Pancreas (tissue), 10 donors: ENCODE measurements around the gene SLC10A7. TPM values are rescaled to one million over a fixed set of nuclear protein-coding genes. Genes with fewer than 3 reads are reported as not detected.

Source experiments
- ATAC-seq, 4 donors: fragments of 200-7000 bp; cut with Tn5 transposase; one replicate each; pipeline versions ENCODE4 v1.8.0 to v1.9.1; 2020; ENCODE audit warnings: mild to moderate bottlenecking in 4 of 4, moderate library complexity in 4 of 4
- DNase-seq, 6 donors: peaks; one replicate each; pipeline ENCODE4 v3.0.0-alpha.2; 2020
- FAIRE-seq: peaks from 2 replicates; lab custom pipeline; 2012; peaks lifted over from hg19 to GRCh38; lab: Jason Lieb, UNC
- H3K27ac ChIP-seq, 4 donors: fragments of 200-600 bp; sonication (generic); 1 replicate in 3 of 4; 2 replicates in 1 of 4; pipeline versions ENCODE4 v1.5.0 to v1.8.0; 2020
- H3K27me3 ChIP-seq, 4 donors: fragments of 200-600 bp; one replicate each; pipeline ENCODE4 v1.8.0; 2021
- H3K36me3 ChIP-seq, 3 donors: fragments of 200-600 bp; sonication (generic) in 1 of 3; one replicate each; pipeline versions ENCODE4 v1.5.0 to v1.8.0; 2020 to 2021
- H3K4me1 ChIP-seq, 3 donors: fragments of 200-600 bp; one replicate each; pipeline ENCODE4 v1.8.0; 2021
- H3K4me3 ChIP-seq, 4 donors: fragments of 200-600 bp; sonication (generic) in 2 of 4; one replicate each; pipeline versions ENCODE4 v1.5.0 to v1.8.0; 2020 to 2021
- H3K9me3 ChIP-seq, 4 donors: fragments of 200-600 bp; one replicate each; pipeline ENCODE4 v1.8.0; 2021
- WGBS, 2 donors: extraction: QIAGEN DNeasy Blood & Tissue Kit; methylation state at CpG; one replicate each; pipeline ENCODE4 v1.1.7; 2013; 5-methylcytosine and 5-hydroxymethylcytosine counted together
- intact Hi-C, 3 donors: fragments of 100-400 bp; cut with DNase I; formaldehyde crosslinking; loops; one replicate each; pipeline versions ENCODE4 v1.11.1 to v1.14.2; 2022
- polyA plus RNA-seq, 2 donors: library from polyadenylated mRNA; stranded (reverse); fragments of 200-250 nt; gene quantifications; one replicate each; pipeline ENCODE4 v1.2.3, GENCODE V29; 2013
- total RNA-seq, 6 donors: library from RNA; stranded (reverse); fragmentation: NEBNext Ultra II Directional in 4 of 6; extraction: Animal tissue kit (Norgen Biotek cat#: 25700) in 4 of 6; gene quantifications; one replicate each; pipeline versions ENCODE4 v1.2.1 to v1.2.4, GENCODE V29; 2021 to 2023
- TF ChIP-seq, protein P1 (sequence below), 4 donors: fragments of 200-600 bp; sonication (generic) in 3 of 4; IDR thresholded peaks; one replicate each; pipeline versions ENCODE4 v1.5.0 to v1.8.0; 2021; ENCODE audit warnings: antibody characterized with exemption in 4 of 4
- donor health status: healthy with polysubstance abuse.
- donor health status: DM: no; HTN: no; CAD: no; lungs with moderate emphysema.
- donor health status: DM: no; HTN: no; CAD: no.
- donor health status: control.
- donor health status: control.
- donor health status: Bipolar disorder and iron deficiency.
- donor health status: DM: yes; HTN: yes; CAD: no.
- donor health status: DM: no; HTN: no; CAD: no.
- donor health status: DM: no; HTN: no; CAD: no.
- donor health status: DM: yes; HTN: yes; CAD: no.

The SLC10A7 gene
- total and polyA plus RNA-seq, 8 donors, result 2.1 to 11.1 (median 6.9) TPM

- H3K36me3 ChIP-seq, result no peaks in the 10 kb centered on the region
- TF ChIP-seq, protein P1, sequence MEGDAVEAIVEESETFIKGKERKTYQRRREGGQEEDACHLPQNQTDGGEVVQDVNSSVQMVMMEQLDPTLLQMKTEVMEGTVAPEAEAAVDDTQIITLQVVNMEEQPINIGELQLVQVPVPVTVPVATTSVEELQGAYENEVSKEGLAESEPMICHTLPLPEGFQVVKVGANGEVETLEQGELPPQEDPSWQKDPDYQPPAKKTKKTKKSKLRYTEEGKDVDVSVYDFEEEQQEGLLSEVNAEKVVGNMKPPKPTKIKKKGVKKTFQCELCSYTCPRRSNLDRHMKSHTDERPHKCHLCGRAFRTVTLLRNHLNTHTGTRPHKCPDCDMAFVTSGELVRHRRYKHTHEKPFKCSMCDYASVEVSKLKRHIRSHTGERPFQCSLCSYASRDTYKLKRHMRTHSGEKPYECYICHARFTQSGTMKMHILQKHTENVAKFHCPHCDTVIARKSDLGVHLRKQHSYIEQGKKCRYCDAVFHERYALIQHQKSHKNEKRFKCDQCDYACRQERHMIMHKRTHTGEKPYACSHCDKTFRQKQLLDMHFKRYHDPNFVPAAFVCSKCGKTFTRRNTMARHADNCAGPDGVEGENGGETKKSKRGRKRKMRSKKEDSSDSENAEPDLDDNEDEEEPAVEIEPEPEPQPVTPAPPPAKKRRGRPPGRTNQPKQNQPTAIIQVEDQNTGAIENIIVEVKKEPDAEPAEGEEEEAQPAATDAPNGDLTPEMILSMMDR (IDR thresholded peaks at IDR 0.05), result no peak
- H3K4me1 ChIP-seq, result no peaks in the 10 kb centered on the region
- no peak for ATAC-seq
- H3K4me3 ChIP-seq, result no peak overlapping the region
- no peak for FAIRE-seq
- no peak overlapping the region for H3K27ac ChIP-seq
- intact Hi-C loops, result no loop called here
- DNase-seq, result no peak
- H3K9me3 ChIP-seq, result no peaks in the 10 kb centered on the region
- H3K27me3 ChIP-seq, result no peaks in the 10 kb centered on the region
Observed at GRCh38 chr4:146349306-146349705, 172.4 kb downstream of the SLC10A7 start.

DNA sequence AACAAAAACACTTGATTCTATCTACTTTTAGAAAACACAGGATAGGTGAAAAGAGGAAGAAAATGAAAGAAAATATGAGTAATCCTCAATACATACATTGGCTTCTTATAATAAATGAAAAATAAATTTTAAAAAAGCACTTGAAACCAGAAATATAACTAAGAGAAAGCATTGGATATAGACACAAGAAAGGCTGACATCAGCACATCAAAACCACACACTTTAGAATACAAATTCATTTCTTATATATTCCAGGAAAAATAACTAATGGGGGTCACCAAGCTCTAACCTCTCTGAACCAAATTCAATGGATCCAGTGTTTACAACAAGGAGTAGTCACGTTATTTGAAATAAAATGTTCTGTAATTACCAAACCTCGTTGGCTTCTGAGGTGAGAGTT is 173.9 kb downstream of the SLC10A7 start:
- no peak overlapping the region for H3K4me3 ChIP-seq
- no peaks in the 10 kb centered on the region for H3K27me3 ChIP-seq
- intact Hi-C loops, result no loop called here
- DNase-seq (no peak), ATAC-seq (no peak), FAIRE-seq (no peak)
- no peaks in the 10 kb centered on the region for H3K36me3 ChIP-seq
- TF ChIP-seq, protein P1 (IDR thresholded peaks at IDR 0.05), result no peak
- no peaks in the 10 kb centered on the region for H3K4me1 ChIP-seq
- WGBS, 2 donors, result 57 to 69% methylated on average over 2 of the region's 2 CpGs
- no peak overlapping the region for H3K27ac ChIP-seq
- no peaks in the 10 kb centered on the region for H3K9me3 ChIP-seq

- Histone ChIP-seq H3K27ac (no peak overlapping the region), H3K36me3 (no peaks in the 10 kb centered on the region), H3K4me3 (no peak overlapping the region), H3K9me3 (no peaks in the 10 kb centered on the region), H3K4me1 (no peaks in the 10 kb centered on the region), H3K27me3 (no peaks in the 10 kb centered on the region)
- FAIRE-seq (no peak), ATAC-seq (no peak), DNase-seq (no peak)
- TF ChIP-seq, protein P1 (IDR thresholded peaks at IDR 0.05), result no peak
- intact Hi-C loops, result no loop called here
- 85 to 94% methylated on average over 1 of the region's 1 CpG for WGBS, 2 donors
Observed at GRCh38 chr4:146346276-146346675, 175.5 kb downstream of the SLC10A7 start.

DNA sequence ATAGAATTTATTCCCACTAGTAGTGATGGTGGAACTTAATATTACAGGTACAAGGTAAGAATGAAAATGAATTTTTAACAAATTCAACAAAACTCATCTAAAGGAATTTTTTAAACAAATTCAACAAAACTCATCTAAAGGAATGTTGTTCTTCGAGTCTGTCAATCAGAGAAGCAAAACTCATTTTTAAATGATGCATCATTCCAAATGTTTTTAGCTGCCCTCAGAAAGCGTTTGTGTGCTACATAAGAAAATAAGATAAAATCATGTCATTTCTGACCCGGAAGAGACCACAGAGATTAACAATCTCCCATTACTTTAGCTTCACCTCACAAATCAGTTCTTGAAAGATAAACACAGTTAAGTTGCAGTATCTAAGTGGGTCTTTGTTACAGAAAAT is 178.0 kb downstream of the SLC10A7 start:
- Histone ChIP-seq H3K27ac (no peak overlapping the region), H3K4me1 (no peaks in the 10 kb centered on the region), H3K4me3 (no peak overlapping the region), H3K27me3 (no peaks in the 10 kb centered on the region), H3K36me3 (no peaks in the 10 kb centered on the region), H3K9me3 (no peaks in the 10 kb centered on the region)
- TF ChIP-seq, protein P1 (IDR thresholded peaks at IDR 0.05), result no peak
- intact Hi-C loops, result no loop called here
- 50 to 60% methylated on average over 3 of the region's 3 CpGs for WGBS, 2 donors
- ATAC-seq (no peak), DNase-seq (no peak), FAIRE-seq (no peak)

DNA sequence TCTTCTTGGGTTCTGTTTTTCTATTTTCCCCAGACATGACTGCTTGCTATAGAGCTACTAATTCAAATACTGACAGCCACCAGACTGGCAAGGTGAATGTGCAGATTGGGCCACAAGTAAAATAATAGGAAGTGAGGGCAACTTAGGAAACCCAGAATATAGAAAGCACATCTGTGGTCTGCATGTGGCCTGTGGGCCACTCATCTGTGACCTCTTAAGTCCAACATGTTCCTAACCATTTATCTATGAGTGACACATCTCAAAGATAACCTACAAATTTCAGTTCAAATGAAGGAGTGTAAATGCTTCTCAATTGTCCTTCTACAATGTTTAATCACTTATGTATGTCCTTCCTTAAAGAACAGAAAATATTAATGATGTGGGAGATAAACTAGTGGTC is 178.5 kb downstream of the SLC10A7 start:
- H3K4me3 ChIP-seq, result no peak overlapping the region
- ATAC-seq, result no peak
- FAIRE-seq, result no peak
- TF ChIP-seq, protein P1 (IDR thresholded peaks at IDR 0.05), result no peak
- no peaks in the 10 kb centered on the region for H3K36me3 ChIP-seq
- H3K9me3 ChIP-seq, result no peaks in the 10 kb centered on the region
- H3K4me1 ChIP-seq, result no peaks in the 10 kb centered on the region
- no peak for DNase-seq
- intact Hi-C loops, result no loop called here
- H3K27me3 ChIP-seq, result no peaks in the 10 kb centered on the region
- H3K27ac ChIP-seq, result no peak overlapping the region
